GM21576 (cell line): ENCODE measurements around the gene HSPG2.
"Not testable (repeated sequence)": the region's sequence is repeated elsewhere in the genome, so short reads cannot be mapped to it uniquely, and the experiment has no call there.

Experiments
- ATAC-seq: cut with Tn5 transposase; IDR thresholded peaks from one replicate; pipeline ENCODE4 v1.9.1; 2021; ENCODE audit warnings: mild to moderate bottlenecking, moderate library complexity; ENCODE audit not compliant: unreplicated experiment

Gene HSPG2

GRCh38 chr1:21914880-21915640 is 22.1 kb downstream of the HSPG2 start:
- no peak for ATAC-seq

- ATAC-seq: no peak
These were observed 22.7 kb downstream of the HSPG2 start for GRCh38 chr1:21914450-21914849.

GRCh38 chr1:21913763-21914162 is 23.3 kb downstream of the HSPG2 start:
- ATAC-seq: no peak

GRCh38 chr1:21913258-21913657 is 23.9 kb downstream of the HSPG2 start:
- no peak for ATAC-seq

- no peak for ATAC-seq
These were observed 24.9 kb downstream of the HSPG2 start for GRCh38 chr1:21912038-21912758.

- ATAC-seq: no peak
These were observed 25.7 kb downstream of the HSPG2 start for GRCh38 chr1:21911205-21912001.

GRCh38 chr1:21910558-21911204 is 26.4 kb downstream of the HSPG2 start:
- no peak for ATAC-seq

GRCh38 chr1:21909787-21910503 is 27.2 kb downstream of the HSPG2 start:
- no peak for ATAC-seq

GRCh38 chr1:21909286-21909759 is 27.8 kb downstream of the HSPG2 start:
- ATAC-seq: no peak

- ATAC-seq: not testable (repeated sequence)
These were observed 29.2 kb downstream of the HSPG2 start for GRCh38 chr1:21907737-21908534.

- no peak for ATAC-seq
These were observed 30.1 kb downstream of the HSPG2 start for GRCh38 chr1:21907079-21907418.

GRCh38 chr1:21906173-21907078 is 30.7 kb downstream of the HSPG2 start:
- ATAC-seq: no peak

GRCh38 chr1:21904704-21905520 is 32.2 kb downstream of the HSPG2 start:
- ATAC-seq: no peak

GRCh38 chr1:21904454-21904703 is 32.7 kb downstream of the HSPG2 start:
- no peak for ATAC-seq

- no peak for ATAC-seq
These were observed 33.3 kb downstream of the HSPG2 start for GRCh38 chr1:21903638-21904453.

GRCh38 chr1:21902026-21903012 is 34.8 kb downstream of the HSPG2 start:
- ATAC-seq: no peak
